DMS114 treated with DMSO at 0.1 percent for 48 hours (cell line): ENCODE data around the gene FBXL14.

Source experiments
- DNase-seq: peaks from one replicate; lab custom pipeline; 2025; ENCODE audit not compliant: unreplicated experiment; lab: John Stamatoyannopoulos, UW

Gene FBXL14

DNA sequence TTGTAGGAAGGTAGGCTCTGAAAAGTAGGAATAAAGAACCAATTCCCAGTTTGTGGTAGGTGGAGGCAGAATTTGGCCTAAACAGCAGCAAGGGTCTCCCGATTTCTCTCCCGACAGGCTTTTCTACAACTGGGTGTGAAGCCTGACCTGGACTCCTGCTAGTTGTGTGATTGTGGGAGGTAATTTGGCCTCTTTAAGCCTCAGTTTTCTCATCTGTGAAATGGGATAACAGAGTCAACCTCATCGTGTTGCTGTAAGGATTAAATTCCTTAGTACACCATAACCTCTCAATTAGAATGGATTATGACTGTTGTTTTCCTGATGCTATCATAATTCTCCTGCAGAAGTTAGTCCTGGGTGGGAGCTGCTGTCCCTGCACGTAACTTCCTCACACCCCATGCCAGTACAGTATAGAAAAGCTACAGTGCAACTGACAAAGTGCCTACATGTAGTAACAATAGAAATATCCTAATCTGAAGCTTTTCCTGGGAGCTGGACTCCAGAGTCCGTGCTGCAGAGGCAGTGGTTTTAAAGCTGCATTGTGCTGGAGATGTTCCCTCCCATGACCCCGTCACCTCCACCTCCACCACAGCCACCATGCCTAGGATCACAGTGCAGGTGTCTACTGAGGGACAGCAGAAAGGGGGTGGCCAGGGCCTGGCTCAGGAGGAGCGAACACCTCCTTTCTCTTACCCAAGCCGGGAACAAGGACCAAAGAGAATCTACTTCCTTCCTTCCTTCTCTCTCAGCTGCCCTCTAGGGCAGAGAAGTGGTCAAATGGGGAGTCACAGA, 76.5 kb downstream of the FBXL14 start:
- no peak for DNase-seq

DNA sequence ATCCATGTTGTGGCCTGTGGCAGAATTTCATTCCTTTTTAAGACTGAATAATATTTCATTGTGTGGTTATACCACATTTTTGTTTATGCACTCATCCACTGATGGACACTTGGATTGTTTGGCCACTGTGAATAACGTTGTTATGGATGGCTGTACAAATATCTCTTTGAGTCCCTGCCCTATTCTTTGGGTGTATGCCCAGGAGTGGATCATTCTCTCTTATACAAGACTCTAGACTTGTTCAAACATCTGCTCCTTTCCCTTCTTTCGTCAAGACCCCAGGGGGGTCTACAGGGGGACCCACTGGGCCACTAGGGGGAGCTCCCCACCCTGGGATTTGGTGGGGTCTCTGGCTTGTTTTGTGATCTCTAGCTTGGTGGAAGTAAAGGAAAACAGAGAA, 77.4 kb downstream of the FBXL14 start:
- no peak for DNase-seq
